ENCODE results near the gene LYRM4. TPM values are rescaled to one million over a fixed set of nuclear protein-coding genes. Genes with fewer than 3 reads are reported as not detected.

Gene LYRM4
- total and polyA plus RNA-seq, 9 of the 15 experiments (the other 6 are each of a cell fraction or from before 2014, with no cell fraction given) = 24.2 to 69.4 (median 41.8) TPM

GRCh38 chr6:5214570-5215052 lies 46.1 kb downstream of the LYRM4 start (continued):
- no peak for TF ChIP-seq SMAD2 (IDR thresholded peaks at IDR 0.05; ENCODE audit: low read depth, low read length)
- no peak for TF ChIP-seq ZSCAN29 (IDR thresholded peaks at IDR 0.05)
- TF ChIP-seq MBD1 (CRISPR knock-in tag; IDR thresholded peaks at IDR 0.05) = peak; percentile 67; the same call in 1 of the 2 replicates
- TF ChIP-seq HSF4 (CRISPR knock-in tag; IDR thresholded peaks at IDR 0.05; ENCODE audit: borderline replicate concordance) = no peak
- TF ChIP-seq KLF16 (IDR thresholded peaks at IDR 0.05) = no peak
- TF ChIP-seq NFE2L1 (tag; IDR thresholded peaks at IDR 0.05; ENCODE audit: borderline replicate concordance, low read depth) = no peak
- TF ChIP-seq MAX (CRISPR knock-in tag; IDR thresholded peaks at IDR 0.05) = 0 out of 2 replicates have a peak, but pooled peaks have one; percentile 17
- TF ChIP-seq RNF2 (IDR thresholded peaks at IDR 0.05) = no peak
- no peak for TF ChIP-seq GTF2B (IDR thresholded peaks at IDR 0.05; ENCODE audit: extremely low read depth, insufficient read length)
- 0 out of 2 replicates have a peak, but pooled peaks have one; percentile 28 for TF ChIP-seq PKNOX1 (IDR thresholded peaks at IDR 0.05)
- TF ChIP-seq ZNF140 (CRISPR knock-in tag; IDR thresholded peaks at IDR 0.05) = no peak
- peak; percentile 88 for TF ChIP-seq CC2D1A (IDR thresholded peaks at IDR 0.05)
- no peak for TF ChIP-seq KAT2B (IDR thresholded peaks at IDR 0.05; ENCODE audit: low read depth, low read length)
- 0 out of 2 replicates have a peak, but pooled peaks have one; percentile 31 for TF ChIP-seq MYC (IDR thresholded peaks at IDR 0.05; ENCODE audit: low read depth, low read length)
- no peak for TF ChIP-seq MYC (CRISPR knock-in tag; IDR thresholded peaks at IDR 0.05; ENCODE audit: borderline replicate concordance, low read depth)
- TF ChIP-seq IRF2 (CRISPR knock-in tag; IDR thresholded peaks at IDR 0.05) = no peak
- no peak for TF ChIP-seq ZNF280B (CRISPR knock-in tag; IDR thresholded peaks at IDR 0.05)
- TF ChIP-seq HNRNPK (IDR thresholded peaks at IDR 0.05; ENCODE audit: low read depth, low read length, poor library complexity, severe bottlenecking) = no peak
- TF ChIP-seq RAD21 (CRISPR knock-in tag; conservative IDR thresholded peaks at IDR 0.05 in 1 of 2, IDR thresholded peaks at IDR 0.05 in 1 of 2) = peak; percentile 77 to 97
- peak; percentile 45; the same call in 1 of the 2 replicates for TF ChIP-seq BHLHE40 (IDR thresholded peaks at IDR 0.05; ENCODE audit: low read length)
- TF ChIP-seq CBX8 (IDR thresholded peaks at IDR 0.05; ENCODE audit: borderline replicate concordance, extremely low read depth, low read depth, low read length, poor library complexity, severe bottlenecking) = no peak
- TF ChIP-seq MCM2 (IDR thresholded peaks at IDR 0.05; ENCODE audit: low read depth) = no peak
- TF ChIP-seq CREM (IDR thresholded peaks at IDR 0.05; ENCODE audit: low read depth) = peak; percentile 48
- TF ChIP-seq RFX1 (IDR thresholded peaks at IDR 0.05) = no peak
- peak; percentile 89 for TF ChIP-seq ZNF384 (IDR thresholded peaks at IDR 0.05; ENCODE audit: low read depth, low read length)

Data from K562 (cell line).